Testis (tissue), 3 donors: ENCODE results near the gene EMC9. TPM values are rescaled to one million over a fixed set of nuclear protein-coding genes. Genes with fewer than 3 reads are reported as not detected.

Source experiments
- DNase-seq: peaks from one replicate; pipeline ENCODE4 v3.0.0-alpha.2; 2019
- H3K27ac ChIP-seq, 2 donors: fragments of 200-600 bp; sonication (generic); one replicate each; pipeline ENCODE4 v1.5.1; 2019
- H3K27me3 ChIP-seq: fragments of 200-600 bp; sonication (generic); one replicate; pipeline ENCODE4 v1.5.1; 2019
- H3K36me3 ChIP-seq: fragments of 200-600 bp; sonication (generic); one replicate; pipeline ENCODE4 v1.5.1; 2017; ENCODE audit warnings: low read depth; ENCODE audit errors: missing control alignments
- H3K4me1 ChIP-seq: fragments of 200-600 bp; sonication (generic); one replicate; pipeline ENCODE4 v1.5.1; 2019
- H3K4me3 ChIP-seq, 2 donors: fragments of 200-600 bp; sonication (generic); one replicate each; pipeline ENCODE4 v1.5.1; 2017 to 2019
- H3K9me3 ChIP-seq: fragments of 200-600 bp; sonication (generic); one replicate; pipeline ENCODE4 v1.5.1; 2017
- POLR2A ChIP-seq: fragments of 450-650 bp; IDR thresholded peaks from one replicate; pipeline ENCODE4 v1.6.1; 2017; ENCODE audit warnings: antibody characterized with exemption, mild to moderate bottlenecking, moderate library complexity
- WGBS, 2 donors: methylation state at CpG; one replicate each; pipeline ENCODE4 v1.1.5; 2018; 5-methylcytosine and 5-hydroxymethylcytosine counted together
- intact Hi-C: fragments of 100-400 bp; cut with DNase I; formaldehyde crosslinking; loops from one replicate; pipeline ENCODE4 v1.15.1; 2023; ENCODE audit warnings: low total_unique reads
- polyA plus RNA-seq: library from polyadenylated mRNA; stranded (reverse); fragments of 350-450 nt; fragmentation: Illumina TruSeq; extraction: RNeasy Lipid Tissue Mini Kit (QIAGEN cat#74804); gene quantifications from one replicate; pipeline ENCODE4 v1.2.3, GENCODE V29; 2014; ENCODE audit warnings: low read depth, low replicate concordance; ENCODE audit not compliant: insufficient read depth
- total RNA-seq, 2 donors: library from RNA; depleted of rRNA; stranded (reverse); fragments of >200 nt; gene quantifications; one replicate each; pipeline ENCODE4 v1.2.3, GENCODE V29; 2016
- TF ChIP-seq, protein P1 (sequence below), 3 experiments: fragments of 450-650 bp in 2 of 3; fragments of 200-600 bp in 1 of 3; sonication (generic) in 1 of 3; IDR thresholded peaks; one replicate each; pipeline ENCODE4 v1.5.1; 2016 to 2019; ENCODE audit warnings: antibody characterized with exemption in 3 of 3, mild to moderate bottlenecking in 2 of 3, moderate library complexity in 1 of 3

The EMC9 gene
- total and polyA plus RNA-seq, 3 donors from 2014 or later, result 15.2 to 33.7 (median 23.9) TPM

DNA sequence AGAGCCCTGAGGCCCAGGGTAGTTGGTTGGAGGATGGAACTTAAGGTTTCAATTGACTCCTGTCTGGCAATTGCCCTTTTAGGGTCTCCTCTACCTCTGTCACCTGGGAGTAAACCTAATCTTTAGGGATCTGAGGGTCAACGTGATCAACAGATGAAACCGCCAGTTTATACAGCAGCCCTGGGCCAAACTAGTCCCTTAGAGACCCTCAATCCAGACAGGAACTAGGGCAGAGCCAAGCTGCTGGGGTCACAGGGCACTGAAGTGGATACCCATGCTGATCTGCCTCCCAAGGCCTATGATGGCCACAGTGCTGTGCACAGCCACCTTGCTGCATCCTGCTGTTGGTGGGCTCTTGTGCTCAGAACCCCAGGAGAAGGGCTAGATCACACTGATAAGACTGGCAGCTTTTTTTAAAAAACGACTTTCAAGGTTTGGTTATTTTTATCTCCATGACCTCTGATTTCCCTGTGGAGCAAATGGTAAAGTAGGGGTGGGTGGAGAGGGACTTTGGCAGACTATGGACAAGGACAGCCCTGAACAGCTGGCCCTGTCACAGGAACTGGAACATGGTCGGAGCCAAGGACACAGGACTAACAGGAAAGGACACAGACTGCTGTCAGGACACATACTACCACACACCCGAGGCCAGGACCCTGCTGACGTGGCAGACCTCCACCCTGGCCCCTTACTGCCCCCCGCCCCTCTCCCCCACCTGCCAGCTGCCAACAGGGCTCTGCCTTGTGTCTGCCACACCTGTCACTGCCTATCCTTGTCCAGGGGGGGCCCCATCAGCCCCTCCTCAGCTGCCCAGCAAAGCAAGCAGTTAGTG lies 10.5 kb downstream of the EMC9 start:
- H3K36me3 ChIP-seq, result no peaks in the 10 kb centered on the region
- intact Hi-C loops, result no loop called here
- WGBS, 2 donors, result 48 to 56% methylated on average over 5 to 7 of the region's 7 CpGs
- DNase-seq, result no peak
- H3K4me3 ChIP-seq, result no peak overlapping the region
- no peak for TF ChIP-seq POLR2A
- TF ChIP-seq, protein P1, sequence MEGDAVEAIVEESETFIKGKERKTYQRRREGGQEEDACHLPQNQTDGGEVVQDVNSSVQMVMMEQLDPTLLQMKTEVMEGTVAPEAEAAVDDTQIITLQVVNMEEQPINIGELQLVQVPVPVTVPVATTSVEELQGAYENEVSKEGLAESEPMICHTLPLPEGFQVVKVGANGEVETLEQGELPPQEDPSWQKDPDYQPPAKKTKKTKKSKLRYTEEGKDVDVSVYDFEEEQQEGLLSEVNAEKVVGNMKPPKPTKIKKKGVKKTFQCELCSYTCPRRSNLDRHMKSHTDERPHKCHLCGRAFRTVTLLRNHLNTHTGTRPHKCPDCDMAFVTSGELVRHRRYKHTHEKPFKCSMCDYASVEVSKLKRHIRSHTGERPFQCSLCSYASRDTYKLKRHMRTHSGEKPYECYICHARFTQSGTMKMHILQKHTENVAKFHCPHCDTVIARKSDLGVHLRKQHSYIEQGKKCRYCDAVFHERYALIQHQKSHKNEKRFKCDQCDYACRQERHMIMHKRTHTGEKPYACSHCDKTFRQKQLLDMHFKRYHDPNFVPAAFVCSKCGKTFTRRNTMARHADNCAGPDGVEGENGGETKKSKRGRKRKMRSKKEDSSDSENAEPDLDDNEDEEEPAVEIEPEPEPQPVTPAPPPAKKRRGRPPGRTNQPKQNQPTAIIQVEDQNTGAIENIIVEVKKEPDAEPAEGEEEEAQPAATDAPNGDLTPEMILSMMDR (IDR thresholded peaks at IDR 0.05), result no peak
- no peaks in the 10 kb centered on the region for H3K27me3 ChIP-seq
- peak overlapping the region in 1 of 2 donors; percentile 46 for H3K27ac ChIP-seq
- no peaks in the 10 kb centered on the region for H3K9me3 ChIP-seq
- H3K4me1 ChIP-seq, result peaks cover 13% of the 10 kb centered on the region

DNA sequence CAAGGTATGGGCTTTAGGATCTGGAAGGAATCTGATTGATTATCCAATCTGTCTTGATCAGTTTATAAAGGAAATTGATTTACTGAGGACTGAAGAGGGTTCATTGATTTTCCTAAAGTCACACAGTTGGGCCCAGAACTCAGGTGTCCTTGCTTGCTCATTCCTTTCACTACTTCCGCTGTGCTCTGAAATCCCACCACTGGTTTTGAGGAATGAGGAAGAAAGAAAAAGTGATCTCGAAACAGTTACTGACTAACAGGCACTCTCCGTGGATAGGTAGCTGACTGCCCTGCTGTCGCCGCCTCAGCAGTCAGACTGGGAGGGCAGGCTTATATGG lies 11.0 kb downstream of the EMC9 start, which contains the start of gene FITM1:
Gene FITM1, plus strand, starts transcription at position 280 of the 337 bp plus-strand sequence. CDS start 905 bp downstream, outside the sequence.
- WGBS, 2 donors, result 86 to 91% methylated on average over 5 of the region's 5 CpGs
- Histone ChIP-seq H3K9me3 (no peaks in the 10 kb centered on the region), H3K27ac (peak within 1 kb of the TSS in 1 of 2 donors; percentile 46), H3K36me3 (no peaks in the 10 kb centered on the region), H3K27me3 (no peaks in the 10 kb centered on the region), H3K4me1 (peaks cover 10% of the 10 kb centered on the region), H3K4me3 (no peak within 1 kb of the TSS)
- no peak for DNase-seq
- TF ChIP-seq POLR2A, result no peak
- TF ChIP-seq, protein P1 (IDR thresholded peaks at IDR 0.05), result no peak
- intact Hi-C loops, result no loop called here

DNA sequence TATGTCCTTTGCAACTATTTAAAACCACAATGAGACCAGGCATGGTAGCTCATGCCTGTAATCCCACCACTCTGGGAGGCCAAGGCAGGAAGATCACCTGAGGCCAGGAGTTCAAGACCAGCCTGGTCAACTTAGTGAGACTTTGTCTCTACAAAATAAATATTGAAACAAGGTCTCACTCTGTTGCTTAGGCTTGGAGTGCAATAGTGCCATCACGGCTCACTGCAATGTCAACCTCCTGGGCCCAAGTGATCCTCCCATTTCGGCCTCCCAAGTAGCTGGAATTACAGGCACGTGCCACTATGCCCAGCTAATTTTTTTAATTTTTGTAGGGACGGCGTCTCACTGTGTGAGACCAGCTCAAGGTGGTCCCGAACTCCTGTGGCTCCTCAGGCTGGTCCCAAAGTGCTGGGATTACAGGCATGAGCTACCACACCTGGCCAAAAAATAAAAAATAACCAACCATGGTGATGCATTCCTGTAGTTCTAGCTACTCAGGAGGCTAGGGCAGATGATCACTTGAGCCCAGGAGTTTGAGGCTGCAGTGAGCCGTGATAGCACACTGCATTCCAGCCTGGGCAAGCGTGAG lies 11.9 kb downstream of the EMC9 start:
- Histone ChIP-seq H3K27me3 (no peaks in the 10 kb centered on the region), H3K4me1 (peaks cover 9% of the 10 kb centered on the region), H3K36me3 (no peaks in the 10 kb centered on the region), H3K9me3 (no peaks in the 10 kb centered on the region), H3K27ac (no peak overlapping the region), H3K4me3 (no peak overlapping the region)
- WGBS, 2 donors, result 88 to 90% methylated on average over 8 of the region's 8 CpGs
- intact Hi-C loops, result no loop called here
- no peak for DNase-seq
- TF ChIP-seq, protein P1 (IDR thresholded peaks at IDR 0.05), result no peak

DNA sequence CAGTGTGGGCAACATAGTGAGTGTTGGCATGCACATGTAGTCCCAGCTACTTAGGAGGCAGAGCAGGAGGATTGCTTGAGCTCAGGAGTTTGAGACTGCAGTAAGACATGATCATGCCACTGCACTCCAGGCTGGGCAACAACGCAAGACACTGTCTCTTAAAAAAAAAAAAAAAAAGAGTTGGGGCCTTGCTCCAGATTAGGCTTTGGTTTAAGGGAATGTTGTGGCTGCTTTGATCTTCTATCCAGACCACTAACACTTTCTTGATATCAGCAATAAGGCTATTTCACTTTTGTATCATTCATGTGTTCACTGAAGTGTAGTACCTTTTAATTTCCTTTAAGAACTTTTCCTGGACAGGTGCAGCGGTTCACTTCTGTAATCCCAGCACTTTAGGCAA lies 13.7 kb downstream of the EMC9 start:
- no peak overlapping the region for H3K27ac ChIP-seq
- no peak for TF ChIP-seq POLR2A
- TF ChIP-seq, protein P1 (IDR thresholded peaks at IDR 0.05), result no peak
- DNase-seq, result no peak
- no peaks in the 10 kb centered on the region for H3K27me3 ChIP-seq
- WGBS, 2 donors, result 86 to 96% methylated on average over 2 of the region's 2 CpGs
- H3K9me3 ChIP-seq, result no peaks in the 10 kb centered on the region
- H3K4me1 ChIP-seq, result peaks cover 9% of the 10 kb centered on the region
- no peaks in the 10 kb centered on the region for H3K36me3 ChIP-seq
- intact Hi-C loops, result no loop called here
- no peak overlapping the region for H3K4me3 ChIP-seq
